Measurements from ENCODE around the gene PRDM1. TPM values are rescaled to one million over a fixed set of nuclear protein-coding genes. Genes with fewer than 3 reads are reported as not detected.

PRDM1 gene
- polyA plus RNA-seq, 1 experiment = 4.6 TPM

DNA sequence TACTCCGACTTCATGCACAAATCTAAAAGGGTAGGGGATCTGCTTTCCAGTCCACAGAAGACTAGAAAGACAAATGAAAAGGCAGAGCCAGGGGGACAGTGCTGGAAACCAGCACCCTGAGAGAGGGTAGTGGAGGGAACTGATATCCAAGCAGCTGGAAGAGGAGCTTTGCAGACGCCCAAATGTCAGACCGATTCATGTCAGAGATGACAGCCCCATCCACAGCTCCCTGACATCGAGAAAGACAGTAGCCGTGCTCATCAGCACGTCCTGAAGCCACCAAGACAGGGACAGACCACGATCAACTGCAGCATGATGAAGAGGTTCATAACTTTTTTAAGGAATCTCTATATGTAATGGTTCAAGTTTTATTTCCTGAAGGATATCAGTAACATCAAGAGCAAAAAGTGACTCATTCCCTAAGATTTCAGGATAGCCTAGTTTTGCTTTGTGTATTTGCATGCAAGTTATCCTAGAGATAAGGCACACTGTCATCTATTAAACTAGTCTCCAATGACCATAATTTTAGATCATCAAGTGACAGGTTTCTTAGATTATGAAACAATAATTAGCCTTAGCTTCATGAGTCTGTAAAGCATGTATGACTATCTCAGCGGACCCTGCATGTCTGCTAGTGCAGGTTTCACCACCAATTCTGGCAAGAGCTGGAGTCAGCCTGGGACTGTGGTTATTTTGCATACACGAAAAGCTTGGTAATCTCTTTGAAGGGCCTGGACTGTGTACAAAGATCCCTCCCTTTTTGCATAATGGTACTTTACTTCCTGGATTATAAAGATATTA is 43.0 kb downstream of the PRDM1 start:
- POLR2A ChIA-PET = interaction anchor here (0.6 kb wide), 1 partner anchor 1112 kb away, joined by 3 read pairs; no protein-coding TSS in a partner anchor
- peak; percentile 95 for DNase-seq (ENCODE audit: low read depth)

DNA sequence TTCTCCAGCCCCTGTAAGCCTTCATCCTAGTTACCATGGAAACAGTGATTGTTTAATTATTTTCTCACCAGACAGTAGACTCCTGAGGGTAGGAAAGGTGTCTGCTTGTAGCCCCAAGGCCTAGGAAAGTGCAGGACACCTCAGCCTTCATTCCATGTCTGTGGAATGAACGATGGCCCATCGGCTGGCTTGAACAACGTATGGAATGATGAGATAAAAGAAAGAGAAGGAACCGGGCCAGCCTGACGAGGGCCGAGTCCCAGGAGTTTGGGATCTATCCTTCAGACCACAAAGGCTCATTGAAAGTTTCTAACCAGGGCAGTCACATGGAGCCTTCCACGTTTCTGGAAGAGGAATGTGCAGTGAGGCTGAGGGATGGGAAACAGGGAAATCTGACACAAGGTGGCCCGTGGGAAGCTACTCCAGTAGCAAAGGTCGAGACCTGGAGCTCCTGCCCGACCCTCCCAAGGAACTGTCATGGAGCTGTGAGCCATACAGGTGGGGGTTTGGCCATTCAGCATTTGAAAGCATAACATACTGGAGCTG is 46.1 kb downstream of the PRDM1 start:
- no peak for DNase-seq (ENCODE audit: low read depth)
- Histone ChIP-seq H3K27me3 (ENCODE audit: control insufficient read depth, insufficient read depth, low read length) (no peaks in the 10 kb centered on the region), H3K4me3 (ENCODE audit: low read depth, low read length) (no peak overlapping the region), H3K36me3 (ENCODE audit: control insufficient read depth, insufficient read depth, low read length) (no peaks in the 10 kb centered on the region)
- ChIA-PET POLR2A (no interaction called here), CTCF (interaction anchor here (1.2 kb wide), 1 partner anchor 15 kb away, joined by 3 read pairs; no protein-coding TSS in a partner anchor)
- TF ChIP-seq CTCF (IDR thresholded peaks at IDR 0.05; ENCODE audit: insufficient read depth, low read depth, low read length) = no peak

More for the DNA sequence above, 43.0 kb downstream of the PRDM1 start:
- Histone ChIP-seq H3K36me3 (ENCODE audit: control insufficient read depth, insufficient read depth, low read length) (no peaks in the 10 kb centered on the region), H3K27me3 (ENCODE audit: control insufficient read depth, insufficient read depth, low read length) (no peaks in the 10 kb centered on the region), H3K4me3 (ENCODE audit: low read depth, low read length) (no peak overlapping the region)
- no peak for TF ChIP-seq CTCF (IDR thresholded peaks at IDR 0.05; ENCODE audit: insufficient read depth, low read depth, low read length)
- CTCF ChIA-PET = interaction anchor here (0.6 to 1.1 kb wide), 5 partner anchors 10 to 39 kb away, joined by 3 to 4 read pairs (median 3); no protein-coding TSS in a partner anchor

GRCh38 chr6:106133040-106133439 is 46.9 kb downstream of the PRDM1 start:
- no peak for TF ChIP-seq CTCF (IDR thresholded peaks at IDR 0.05; ENCODE audit: insufficient read depth, low read depth, low read length)
- H3K4me3 ChIP-seq (ENCODE audit: low read depth, low read length) = no peak overlapping the region
- ChIA-PET POLR2A (no interaction called here), CTCF (interaction anchor here (1.2 to 1.7 kb wide), 2 partner anchors 16 to 31 kb away, joined by 3 read pairs; no protein-coding TSS in a partner anchor)
- no peaks in the 10 kb centered on the region for H3K27me3 ChIP-seq (ENCODE audit: control insufficient read depth, insufficient read depth, low read length)
- no peak for DNase-seq (ENCODE audit: low read depth)
- H3K36me3 ChIP-seq (ENCODE audit: control insufficient read depth, insufficient read depth, low read length) = no peaks in the 10 kb centered on the region

- Histone ChIP-seq H3K4me3 (ENCODE audit: low read depth, low read length) (no peak overlapping the region), H3K27me3 (ENCODE audit: control insufficient read depth, insufficient read depth, low read length) (no peaks in the 10 kb centered on the region), H3K36me3 (ENCODE audit: control insufficient read depth, insufficient read depth, low read length) (no peaks in the 10 kb centered on the region)
- ChIA-PET CTCF (interaction anchor here (1.7 kb wide), 1 partner anchor 30 kb away, joined by 3 read pairs; no protein-coding TSS in a partner anchor), POLR2A (no interaction called here)
- no peak for DNase-seq (ENCODE audit: low read depth)
- no peak for TF ChIP-seq CTCF (IDR thresholded peaks at IDR 0.05; ENCODE audit: insufficient read depth, low read depth, low read length)
Observed at GRCh38 chr6:106134087-106134770, 48.1 kb downstream of the PRDM1 start.

All from BJ (cell line).